GM10266 (cell line): Measurements from ENCODE around the gene CCNB3.

Experiments
- DNase-seq: peaks from one replicate; pipeline ENCODE4 v3.0.0; 2012; ENCODE audit errors: extremely low spot score
- TF ChIP-seq, protein P1 (sequence below): IDR thresholded peaks from 2 replicates; pipeline ENCODE4 v1.5.1; 2012; ENCODE audit warnings: mild to moderate bottlenecking, low read depth; ENCODE audit not compliant: control insufficient read depth, insufficient read depth; ENCODE audit errors: missing control alignments

The CCNB3 gene, protein sequence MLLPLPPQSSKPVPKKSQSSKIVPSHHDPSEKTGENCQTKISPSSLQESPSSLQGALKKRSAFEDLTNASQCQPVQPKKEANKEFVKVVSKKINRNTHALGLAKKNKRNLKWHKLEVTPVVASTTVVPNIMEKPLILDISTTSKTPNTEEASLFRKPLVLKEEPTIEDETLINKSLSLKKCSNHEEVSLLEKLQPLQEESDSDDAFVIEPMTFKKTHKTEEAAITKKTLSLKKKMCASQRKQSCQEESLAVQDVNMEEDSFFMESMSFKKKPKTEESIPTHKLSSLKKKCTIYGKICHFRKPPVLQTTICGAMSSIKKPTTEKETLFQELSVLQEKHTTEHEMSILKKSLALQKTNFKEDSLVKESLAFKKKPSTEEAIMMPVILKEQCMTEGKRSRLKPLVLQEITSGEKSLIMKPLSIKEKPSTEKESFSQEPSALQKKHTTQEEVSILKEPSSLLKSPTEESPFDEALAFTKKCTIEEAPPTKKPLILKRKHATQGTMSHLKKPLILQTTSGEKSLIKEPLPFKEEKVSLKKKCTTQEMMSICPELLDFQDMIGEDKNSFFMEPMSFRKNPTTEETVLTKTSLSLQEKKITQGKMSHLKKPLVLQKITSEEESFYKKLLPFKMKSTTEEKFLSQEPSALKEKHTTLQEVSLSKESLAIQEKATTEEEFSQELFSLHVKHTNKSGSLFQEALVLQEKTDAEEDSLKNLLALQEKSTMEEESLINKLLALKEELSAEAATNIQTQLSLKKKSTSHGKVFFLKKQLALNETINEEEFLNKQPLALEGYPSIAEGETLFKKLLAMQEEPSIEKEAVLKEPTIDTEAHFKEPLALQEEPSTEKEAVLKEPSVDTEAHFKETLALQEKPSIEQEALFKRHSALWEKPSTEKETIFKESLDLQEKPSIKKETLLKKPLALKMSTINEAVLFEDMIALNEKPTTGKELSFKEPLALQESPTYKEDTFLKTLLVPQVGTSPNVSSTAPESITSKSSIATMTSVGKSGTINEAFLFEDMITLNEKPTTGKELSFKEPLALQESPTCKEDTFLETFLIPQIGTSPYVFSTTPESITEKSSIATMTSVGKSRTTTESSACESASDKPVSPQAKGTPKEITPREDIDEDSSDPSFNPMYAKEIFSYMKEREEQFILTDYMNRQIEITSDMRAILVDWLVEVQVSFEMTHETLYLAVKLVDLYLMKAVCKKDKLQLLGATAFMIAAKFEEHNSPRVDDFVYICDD (N-terminal part only)

DNA sequence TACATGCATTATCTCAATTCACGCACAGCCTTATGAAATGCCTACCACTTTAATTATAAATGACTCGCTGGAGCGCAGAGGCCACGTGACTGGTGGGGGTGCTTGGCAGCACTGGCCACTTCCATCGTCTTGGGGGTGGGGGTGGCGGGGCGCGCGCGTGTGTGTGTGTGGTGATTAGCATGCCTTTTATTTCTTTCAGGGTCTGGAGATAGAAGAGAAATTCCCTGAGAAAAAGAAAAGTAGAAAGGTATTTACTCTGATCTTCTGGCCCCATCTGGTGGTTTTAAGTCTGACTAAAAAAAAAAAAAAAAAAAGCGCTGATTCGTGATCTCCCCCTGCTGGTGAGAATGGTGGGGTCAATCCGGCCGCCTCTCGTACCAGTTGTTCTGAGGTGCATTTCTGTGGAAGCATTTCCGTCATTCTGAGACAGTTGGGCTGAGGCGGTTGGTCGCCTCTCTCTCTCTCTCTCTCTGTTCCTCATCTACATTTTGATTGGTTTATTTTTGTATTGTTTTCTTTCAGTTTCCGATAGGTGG is at the start of gene CCNB3:
Gene CCNB3 (plus strand): TSS at position 402 of the 536 bp plus-strand sequence. CDS start 80,399 bp downstream, outside the sequence.
- DNase-seq, result peak; percentile 52
- TF ChIP-seq, protein P1, sequence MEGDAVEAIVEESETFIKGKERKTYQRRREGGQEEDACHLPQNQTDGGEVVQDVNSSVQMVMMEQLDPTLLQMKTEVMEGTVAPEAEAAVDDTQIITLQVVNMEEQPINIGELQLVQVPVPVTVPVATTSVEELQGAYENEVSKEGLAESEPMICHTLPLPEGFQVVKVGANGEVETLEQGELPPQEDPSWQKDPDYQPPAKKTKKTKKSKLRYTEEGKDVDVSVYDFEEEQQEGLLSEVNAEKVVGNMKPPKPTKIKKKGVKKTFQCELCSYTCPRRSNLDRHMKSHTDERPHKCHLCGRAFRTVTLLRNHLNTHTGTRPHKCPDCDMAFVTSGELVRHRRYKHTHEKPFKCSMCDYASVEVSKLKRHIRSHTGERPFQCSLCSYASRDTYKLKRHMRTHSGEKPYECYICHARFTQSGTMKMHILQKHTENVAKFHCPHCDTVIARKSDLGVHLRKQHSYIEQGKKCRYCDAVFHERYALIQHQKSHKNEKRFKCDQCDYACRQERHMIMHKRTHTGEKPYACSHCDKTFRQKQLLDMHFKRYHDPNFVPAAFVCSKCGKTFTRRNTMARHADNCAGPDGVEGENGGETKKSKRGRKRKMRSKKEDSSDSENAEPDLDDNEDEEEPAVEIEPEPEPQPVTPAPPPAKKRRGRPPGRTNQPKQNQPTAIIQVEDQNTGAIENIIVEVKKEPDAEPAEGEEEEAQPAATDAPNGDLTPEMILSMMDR, result peak; percentile 40

DNA sequence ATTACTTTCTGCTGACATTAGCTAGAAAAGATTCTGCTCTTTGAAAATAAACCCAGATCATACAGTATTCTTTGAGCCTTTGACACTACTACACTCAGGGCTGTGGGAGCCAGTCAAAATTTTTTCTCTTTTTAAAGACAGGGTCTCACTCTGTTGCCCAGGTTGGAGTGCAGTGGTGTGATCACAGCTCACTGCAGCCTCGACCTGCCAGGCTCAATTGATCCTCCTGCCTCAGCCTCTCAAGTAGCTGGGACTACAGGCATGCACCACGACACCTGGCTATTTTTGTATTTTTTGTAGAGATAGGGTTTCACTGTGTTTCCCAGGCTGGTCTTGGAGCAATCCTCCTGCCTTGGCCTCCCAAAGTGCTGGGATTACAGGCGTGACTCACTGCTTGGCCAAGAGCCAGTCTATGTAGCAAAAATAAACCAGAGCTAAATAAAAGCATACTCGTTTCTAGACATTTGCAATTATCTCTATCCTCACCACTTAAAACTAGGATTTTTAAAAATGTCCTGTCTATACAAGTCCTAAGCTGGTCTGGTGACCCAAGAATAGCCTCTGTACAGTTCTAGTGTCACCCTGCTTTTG is 46.9 kb upstream of the CCNB3 start:
- no peak for DNase-seq
- TF ChIP-seq, protein P1, result no peak

DNA sequence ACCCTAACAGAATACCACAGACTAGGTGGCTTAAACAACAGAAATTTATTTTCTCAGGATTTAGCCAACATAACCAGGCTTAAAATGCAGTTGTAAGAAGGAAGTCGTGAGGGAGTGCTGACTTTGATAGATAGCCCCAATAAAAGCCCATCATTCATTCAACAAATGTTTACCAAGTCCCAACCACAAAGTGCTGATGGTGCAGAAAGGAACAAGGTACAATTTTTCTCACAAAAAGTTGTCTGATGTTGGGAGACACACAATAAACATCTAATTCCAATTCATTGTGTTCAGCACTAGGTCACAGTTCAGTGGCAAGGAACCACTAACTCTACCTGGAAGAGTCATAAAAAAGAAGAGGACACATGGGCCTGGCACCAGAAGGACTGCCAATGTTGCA is 46.0 kb upstream of the CCNB3 start:
- no peak for DNase-seq

DNA sequence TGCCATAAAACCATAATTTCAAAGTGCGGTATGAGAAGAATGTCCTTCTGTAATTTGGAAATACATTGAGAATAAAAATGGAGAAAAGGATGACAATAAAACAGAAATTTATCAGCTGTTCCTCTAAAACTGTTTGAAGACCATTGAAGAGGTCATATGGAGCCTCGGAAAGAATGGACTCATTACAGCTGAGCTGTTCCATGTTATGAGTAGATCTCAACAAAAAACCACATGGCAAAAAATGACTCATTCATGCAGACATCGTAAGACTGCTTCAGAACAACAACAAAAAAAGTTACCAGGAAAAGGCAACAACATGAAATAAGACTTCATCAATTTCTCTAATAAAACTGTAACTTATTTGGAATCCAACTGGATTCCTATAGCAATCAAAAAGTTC is 43.4 kb upstream of the CCNB3 start:
- TF ChIP-seq, protein P1, result no peak

More for the DNA sequence above, 46.0 kb upstream of the CCNB3 start:
- TF ChIP-seq, protein P1, result no peak

DNA sequence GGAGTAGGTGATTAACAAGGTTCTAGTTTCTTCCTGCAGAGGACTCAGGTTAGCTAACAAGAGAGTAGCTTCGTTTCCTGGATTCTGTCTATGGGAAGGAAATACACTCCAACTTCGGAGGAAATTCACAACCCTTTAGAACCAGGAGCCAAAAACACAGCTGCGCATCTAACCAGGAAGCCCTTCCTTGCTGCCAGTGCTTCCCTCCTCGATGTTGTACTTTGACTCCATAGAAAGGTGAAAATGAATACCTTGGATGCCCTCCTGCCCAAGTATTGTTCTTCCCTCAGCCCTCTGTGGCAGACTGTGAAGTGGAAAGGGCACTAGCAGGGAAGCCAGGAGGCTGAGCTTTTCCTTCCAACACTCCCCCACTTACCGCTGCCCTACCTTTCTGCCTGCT is 38.8 kb upstream of the CCNB3 start:
- DNase-seq, result no peak
- TF ChIP-seq, protein P1, result no peak

More for the DNA sequence above, 43.4 kb upstream of the CCNB3 start:
- no peak for DNase-seq

DNA sequence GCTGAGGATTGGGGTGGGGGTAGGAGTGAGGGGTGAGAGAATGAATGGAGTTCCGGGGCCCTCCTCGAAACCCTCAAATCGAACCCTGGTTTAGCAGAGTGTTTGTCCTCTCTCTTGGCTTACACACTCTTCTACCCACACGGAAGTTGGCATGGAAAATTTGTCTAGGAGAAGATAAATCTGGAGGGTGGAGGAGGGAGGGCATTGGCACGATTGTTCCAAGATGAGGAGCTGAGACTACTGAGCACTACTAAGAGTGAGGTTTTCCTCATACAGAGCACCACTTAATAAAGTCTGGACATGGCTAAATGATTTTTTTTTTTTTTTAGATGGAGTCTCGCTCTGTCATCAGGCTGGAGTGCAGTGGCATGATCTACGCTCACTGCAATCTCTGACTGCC is 37.2 kb upstream of the CCNB3 start:
- TF ChIP-seq, protein P1, result no peak
- DNase-seq, result no peak
